Astrocyte (in vitro differentiated cells and primary cell): ENCODE results near the gene DRG2. TPM values are rescaled to one million over a fixed set of nuclear protein-coding genes. Genes with fewer than 3 reads are reported as not detected.

ENCODE experiments used
- DNase-seq: peaks from one replicate; pipeline ENCODE4 v3.0.0-alpha.2; 2010; ENCODE audit warnings: low read depth
- FAIRE-seq: peaks from 2 replicates; lab custom pipeline; 2011; peaks lifted over from hg19 to GRCh38; lab: Jason Lieb, UNC
- H2AFZ ChIP-seq: 2 replicates; pipeline ENCODE4 v1.6.0; 2012; ENCODE audit warnings: low read depth, low read length, inconsistent platforms
- H3K27ac ChIP-seq: 2 replicates; pipeline ENCODE4 v1.5.1; 2011; ENCODE audit warnings: low read depth, low read length, inconsistent platforms
- H3K27me3 ChIP-seq: 2 replicates; pipeline ENCODE4 v1.6.0; 2011; ENCODE audit warnings: low read length, inconsistent platforms; ENCODE audit not compliant: insufficient read depth
- H3K36me3 ChIP-seq: 2 replicates; pipeline ENCODE4 v1.5.1; 2011; ENCODE audit warnings: low read length, inconsistent platforms; ENCODE audit not compliant: insufficient read depth
- H3K4me1 ChIP-seq: 2 replicates; pipeline ENCODE4 v1.5.1; 2011; ENCODE audit warnings: low read length, inconsistent platforms; ENCODE audit not compliant: insufficient read depth
- H3K4me2 ChIP-seq: 2 replicates; pipeline ENCODE4 v1.6.0; 2012; ENCODE audit warnings: low read length, inconsistent platforms
- H3K4me3 ChIP-seq: 2 replicates; pipeline ENCODE4 v1.5.1; 2011; ENCODE audit warnings: low read depth, mild to moderate bottlenecking, low read length, inconsistent platforms; ENCODE audit not compliant: insufficient read depth
- H3K79me2 ChIP-seq: 2 replicates; pipeline ENCODE4 v1.6.0; 2012; ENCODE audit warnings: mild to moderate bottlenecking, low read length, inconsistent platforms; ENCODE audit not compliant: insufficient read depth
- H3K9ac ChIP-seq: 2 replicates; pipeline ENCODE4 v1.6.0; 2012; ENCODE audit warnings: mild to moderate bottlenecking, low read length, inconsistent platforms
- H3K9me3 ChIP-seq: 2 replicates; pipeline ENCODE4 v1.5.1; 2012; ENCODE audit warnings: low read depth, mild to moderate bottlenecking, low read length, inconsistent platforms; ENCODE audit not compliant: insufficient read depth
- H4K20me1 ChIP-seq: 2 replicates; pipeline ENCODE4 v1.6.0; 2012; ENCODE audit warnings: low read length, inconsistent platforms; ENCODE audit not compliant: insufficient read depth
- H3K27ac Mint-ChIP-seq: one replicate; pipeline ENCODE4 v1.8.0; 2021; ENCODE audit warnings: mild to moderate bottlenecking, mixed read lengths; ENCODE audit not compliant: unreplicated experiment
- H3K27me3 Mint-ChIP-seq: one replicate; pipeline ENCODE4 v1.8.0; 2021; ENCODE audit warnings: low read depth, mixed read lengths; ENCODE audit not compliant: unreplicated experiment
- H3K36me3 Mint-ChIP-seq: one replicate; pipeline ENCODE4 v1.8.0; 2021; ENCODE audit warnings: low read depth, mixed read lengths; ENCODE audit not compliant: unreplicated experiment
- H3K4me1 Mint-ChIP-seq: one replicate; pipeline ENCODE4 v1.8.0; 2021; ENCODE audit warnings: low read depth, mixed read lengths; ENCODE audit not compliant: unreplicated experiment
- H3K4me3 Mint-ChIP-seq: one replicate; pipeline ENCODE4 v1.8.0; 2021; ENCODE audit warnings: mild to moderate bottlenecking, moderate library complexity, mixed read lengths; ENCODE audit not compliant: unreplicated experiment
- H3K9me3 Mint-ChIP-seq: one replicate; pipeline ENCODE4 v1.8.0; 2021; ENCODE audit warnings: mild to moderate bottlenecking, mixed read lengths; ENCODE audit not compliant: unreplicated experiment
- CTCF ChIP-seq: IDR thresholded peaks from 2 replicates; pipeline ENCODE4 v1.5.1; 2011; ENCODE audit warnings: low read depth, mild to moderate bottlenecking, inconsistent platforms, low read length, moderate library complexity; ENCODE audit not compliant: insufficient read depth
- EZH2 ChIP-seq: IDR thresholded peaks from 2 replicates; pipeline ENCODE4 v1.6.1; 2012; ENCODE audit warnings: mild to moderate bottlenecking, low read length, inconsistent platforms; ENCODE audit not compliant: insufficient read depth
- total RNA-seq: library from RNA; stranded (reverse); gene quantifications from 2 replicates; pipeline ENCODE4 v1.2.1, GENCODE V29; 2021

DRG2 gene
- total RNA-seq, 1 donor from 2014 or later = 35.0 TPM

DNA sequence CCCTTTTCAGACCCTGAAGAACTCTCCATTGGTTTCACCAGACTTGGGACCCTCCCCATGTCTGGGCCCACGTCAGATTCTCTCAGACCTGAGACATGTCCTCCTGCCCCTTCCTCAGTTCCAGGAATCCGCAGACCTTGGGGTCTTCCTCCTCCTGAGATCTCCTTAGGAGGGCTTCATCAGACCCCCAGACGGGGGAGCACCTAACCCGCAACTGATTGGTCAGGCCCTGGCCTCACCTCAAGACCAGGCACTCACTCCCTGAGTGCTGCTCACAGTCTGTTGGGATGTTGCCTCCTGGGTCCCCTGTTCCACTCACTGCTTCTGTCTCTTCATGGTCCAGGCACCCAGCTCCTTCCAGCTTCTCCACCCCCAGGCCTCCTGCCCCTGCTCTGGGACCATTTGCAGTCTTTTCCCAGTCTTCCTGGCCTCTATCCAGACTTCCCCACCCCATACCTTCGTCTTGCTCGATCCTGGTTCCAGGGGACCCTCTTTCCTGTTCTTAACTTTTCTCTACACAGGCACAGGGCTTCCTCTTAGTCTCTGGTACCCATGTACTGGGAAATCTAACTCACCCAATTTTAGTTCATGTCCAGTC is 47.4 kb upstream of the DRG2 start:
- DNase-seq = no peak
- peaks cover 2% of the 10 kb centered on the region for H3K36me3 Mint-ChIP-seq
- no peaks in the 10 kb centered on the region for H3K27me3 ChIP-seq
- peaks cover 15% of the 10 kb centered on the region for H3K4me1 ChIP-seq
- FAIRE-seq = no peak
- H4K20me1 ChIP-seq = peaks cover 27% of the 10 kb centered on the region
- peak overlapping the region; percentile 81 for H3K27ac Mint-ChIP-seq
- peak overlapping the region; percentile 93 for H3K4me3 Mint-ChIP-seq
- H2AFZ ChIP-seq = peak overlapping the region; percentile 94
- H3K36me3 ChIP-seq = no peaks in the 10 kb centered on the region
- no peak for TF ChIP-seq EZH2
- TF ChIP-seq CTCF = no peak
- H3K9me3 ChIP-seq = no peaks in the 10 kb centered on the region
- peak overlapping the region; percentile 84 for H3K9ac ChIP-seq
- H3K4me3 ChIP-seq = peak overlapping the region; percentile 95
- peak overlapping the region; percentile 93 for H3K4me2 ChIP-seq
- H3K27ac ChIP-seq = no peak overlapping the region
- no peaks in the 10 kb centered on the region for H3K9me3 Mint-ChIP-seq
- H3K79me2 ChIP-seq = peaks cover 35% of the 10 kb centered on the region
- no peaks in the 10 kb centered on the region for H3K27me3 Mint-ChIP-seq
- peaks cover 22% of the 10 kb centered on the region for H3K4me1 Mint-ChIP-seq

DNA sequence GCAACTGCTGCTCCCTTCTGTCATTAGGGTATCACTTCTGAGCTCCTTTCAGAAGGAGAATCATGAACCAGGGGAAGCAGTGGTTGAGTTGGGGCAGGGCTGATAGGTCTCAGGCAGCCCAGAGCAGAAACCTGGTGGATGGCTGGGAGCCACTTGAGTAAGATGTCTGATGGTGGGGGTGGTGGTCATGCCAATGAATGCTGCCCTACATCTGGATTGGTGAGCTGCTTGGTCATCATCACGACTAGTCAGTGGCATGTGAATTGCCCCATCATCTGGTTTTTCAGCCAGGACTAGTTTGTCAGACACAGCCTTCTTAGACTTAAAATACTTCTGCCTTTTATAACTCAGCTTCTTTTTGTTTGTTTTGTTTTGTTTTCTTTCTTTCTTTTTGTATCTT is 46.0 kb upstream of the DRG2 start:
- Histone ChIP-seq H3K9me3 (no peaks in the 10 kb centered on the region), H3K36me3 (peaks cover 2% of the 10 kb centered on the region), H3K27ac (no peak overlapping the region), H3K79me2 (peaks cover 35% of the 10 kb centered on the region), H4K20me1 (peaks cover 27% of the 10 kb centered on the region), H3K27me3 (no peaks in the 10 kb centered on the region), H3K4me1 (peaks cover 15% of the 10 kb centered on the region), H3K9ac (no peak overlapping the region), H3K4me3 (no peak overlapping the region), H2AFZ (no peak overlapping the region), H3K4me2 (no peak overlapping the region)
- DNase-seq (peak; percentile 20), FAIRE-seq (no peak)
- TF ChIP-seq EZH2 = no peak
- TF ChIP-seq CTCF = no peak
- Mint-ChIP-seq H3K4me1 (peaks cover 22% of the 10 kb centered on the region), H3K27me3 (no peaks in the 10 kb centered on the region), H3K9me3 (no peaks in the 10 kb centered on the region), H3K4me3 (no peak overlapping the region), H3K36me3 (peaks cover 2% of the 10 kb centered on the region), H3K27ac (no peak overlapping the region)

DNA sequence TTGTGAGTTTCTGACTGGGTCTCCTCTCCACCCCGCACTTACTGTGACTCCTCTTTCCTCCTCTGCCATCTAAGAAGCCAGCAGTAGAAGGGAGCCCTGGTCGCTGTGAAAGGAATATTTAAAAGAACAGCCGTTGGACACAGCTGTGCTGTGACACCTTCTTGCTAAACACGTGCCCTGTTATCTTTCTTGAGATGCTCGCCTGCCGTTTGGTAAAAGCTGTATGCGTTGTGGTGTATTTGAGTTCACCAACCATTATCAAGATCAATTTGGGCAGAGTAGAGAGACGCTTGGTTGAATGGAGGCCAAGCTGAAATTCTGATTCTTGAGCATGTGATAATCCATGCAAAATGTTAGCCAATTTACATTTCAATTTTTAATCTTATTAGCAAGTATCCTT is 44.8 kb upstream of the DRG2 start:
- H3K27ac ChIP-seq = no peak overlapping the region
- H4K20me1 ChIP-seq = peaks cover 26% of the 10 kb centered on the region
- no peak overlapping the region for H2AFZ ChIP-seq
- no peak for DNase-seq
- no peaks in the 10 kb centered on the region for H3K9me3 ChIP-seq
- H3K4me1 ChIP-seq = peaks cover 15% of the 10 kb centered on the region
- no peak overlapping the region for H3K9ac ChIP-seq
- FAIRE-seq = no peak
- TF ChIP-seq CTCF = no peak
- no peak for TF ChIP-seq EZH2
- Mint-ChIP-seq H3K27me3 (no peaks in the 10 kb centered on the region), H3K36me3 (peaks cover 3% of the 10 kb centered on the region), H3K27ac (no peak overlapping the region), H3K4me1 (peaks cover 19% of the 10 kb centered on the region), H3K9me3 (no peaks in the 10 kb centered on the region), H3K4me3 (no peak overlapping the region)
- no peak overlapping the region for H3K4me3 ChIP-seq
- H3K27me3 ChIP-seq = no peaks in the 10 kb centered on the region
- H3K36me3 ChIP-seq = peaks cover 7% of the 10 kb centered on the region
- no peak overlapping the region for H3K4me2 ChIP-seq
- H3K79me2 ChIP-seq = peaks cover 28% of the 10 kb centered on the region
